Activated CD8-positive, alpha-beta T cell treated with anti-CD3 and anti-CD28 coated beads for 36 hours (primary cell): ENCODE data around the gene MCM3AP. TPM values are rescaled to one million over a fixed set of nuclear protein-coding genes. Genes with fewer than 3 reads are reported as not detected.

Source experiments
- ATAC-seq: fragments of 200-7000 bp; cut with Tn5 transposase; one replicate; pipeline ENCODE4 v1.10.0; 2021; ENCODE audit warnings: mild to moderate bottlenecking, moderate library complexity
- CTCF ChIA-PET: fragments of 350-600 bp; sonication (Branson Sonifier 250); formaldehyde crosslinking; loops from one replicate; lab custom pipeline; 2021; ENCODE audit warnings: antibody characterized with exemption; lab: Charles Lee
- POLR2A ChIA-PET: fragments of 350-600 bp; sonication (Branson Sonifier 250); formaldehyde crosslinking; loops from one replicate; lab custom pipeline; 2021; ENCODE audit warnings: antibody characterized with exemption; lab: Charles Lee
- DNase-seq: peaks from one replicate; pipeline ENCODE4 v3.0.0-alpha.2; 2020
- H3K27ac Mint-ChIP-seq: one replicate; pipeline ENCODE4 v1.8.0; 2021; ENCODE audit warnings: mild to moderate bottlenecking, mixed read lengths
- H3K27me3 Mint-ChIP-seq: one replicate; pipeline ENCODE4 v1.8.0; 2021; ENCODE audit warnings: mixed read lengths
- H3K36me3 Mint-ChIP-seq: one replicate; pipeline ENCODE4 v1.8.0; 2021; ENCODE audit warnings: low read depth, mixed read lengths
- H3K4me1 Mint-ChIP-seq: one replicate; pipeline ENCODE4 v1.8.0; 2021; ENCODE audit warnings: low read depth, mixed read lengths
- H3K4me3 Mint-ChIP-seq: one replicate; pipeline ENCODE4 v1.8.0; 2021; ENCODE audit warnings: mild to moderate bottlenecking, moderate library complexity, mixed read lengths
- H3K9me3 Mint-ChIP-seq: one replicate; pipeline ENCODE4 v1.8.0; 2021; ENCODE audit warnings: mixed read lengths
- CTCF ChIP-seq: fragments of 200-600 bp; IDR thresholded peaks from one replicate; pipeline ENCODE4 v1.8.0; 2022; ENCODE audit warnings: antibody characterized with exemption, mild to moderate bottlenecking
- intact Hi-C: fragments of 100-400 bp; cut with micrococcal nuclease; formaldehyde crosslinking; loops from one replicate; pipeline ENCODE4 v1.10.0; 2022
- total RNA-seq, 2 experiments: library from RNA; stranded (reverse); gene quantifications; one replicate each; pipeline ENCODE4 v1.2.3, GENCODE V29; 2021

MCM3AP gene
- total RNA-seq, 2 experiments from 2014 or later: 108 to 112 TPM

- H3K36me3 Mint-ChIP-seq: peaks cover 24% of the 10 kb centered on the region
- no peak for DNase-seq
These were observed 88.7 kb downstream of the MCM3AP start for GRCh38 chr21:46196733-46197132.

GRCh38 chr21:46195595-46196195, 89.7 kb downstream of the MCM3AP start:
- ChIA-PET POLR2A (no interaction called here), CTCF (no interaction called here)
- no peak overlapping the region for H3K4me3 Mint-ChIP-seq
- no peak overlapping the region for H3K27ac Mint-ChIP-seq
- no peak for ATAC-seq
- no peak for TF ChIP-seq CTCF
- no peaks in the 10 kb centered on the region for H3K9me3 Mint-ChIP-seq
- intact Hi-C loops: no loop called here
- H3K36me3 Mint-ChIP-seq: peaks cover 24% of the 10 kb centered on the region
- no peak for DNase-seq
- no peaks in the 10 kb centered on the region for H3K27me3 Mint-ChIP-seq
- H3K4me1 Mint-ChIP-seq: no peaks in the 10 kb centered on the region

More at GRCh38 chr21:46196733-46197132, 88.7 kb downstream of the MCM3AP start:
- Mint-ChIP-seq H3K4me1 (no peaks in the 10 kb centered on the region), H3K27me3 (no peaks in the 10 kb centered on the region), H3K27ac (no peak overlapping the region), H3K9me3 (no peaks in the 10 kb centered on the region), H3K4me3 (no peak overlapping the region)
- no peak for TF ChIP-seq CTCF
- POLR2A ChIA-PET: no interaction called here
- ATAC-seq: no peak
- intact Hi-C loops: no loop called here
- CTCF ChIA-PET: no interaction called here

- H3K36me3 Mint-ChIP-seq: peaks cover 20% of the 10 kb centered on the region
- CTCF ChIA-PET: no interaction called here
- ATAC-seq: no peak
These were observed 90.8 kb downstream of the MCM3AP start for GRCh38 chr21:46194374-46195334.

GRCh38 chr21:46193829-46194373, 91.5 kb downstream of the MCM3AP start:
- DNase-seq: no peak
- H3K27ac Mint-ChIP-seq: no peak overlapping the region
- H3K36me3 Mint-ChIP-seq: peaks cover 13% of the 10 kb centered on the region
- TF ChIP-seq CTCF: no peak
- intact Hi-C loops: no loop called here
- no peaks in the 10 kb centered on the region for H3K9me3 Mint-ChIP-seq
- H3K4me1 Mint-ChIP-seq: no peaks in the 10 kb centered on the region
- CTCF ChIA-PET: no interaction called here
- POLR2A ChIA-PET: no interaction called here
- no peak for ATAC-seq
- H3K4me3 Mint-ChIP-seq: no peak overlapping the region
- H3K27me3 Mint-ChIP-seq: no peaks in the 10 kb centered on the region

More at GRCh38 chr21:46194374-46195334, 90.8 kb downstream of the MCM3AP start:
- DNase-seq: no peak
- TF ChIP-seq CTCF: no peak
- POLR2A ChIA-PET: no interaction called here
- no peaks in the 10 kb centered on the region for H3K27me3 Mint-ChIP-seq
- no peaks in the 10 kb centered on the region for H3K4me1 Mint-ChIP-seq
- intact Hi-C loops: no loop called here
- no peak overlapping the region for H3K27ac Mint-ChIP-seq
- no peaks in the 10 kb centered on the region for H3K9me3 Mint-ChIP-seq
- no peak overlapping the region for H3K4me3 Mint-ChIP-seq
